Urothelium cell line (cell line): ENCODE results near the gene GPR62.

Experiments
- DNase-seq: peaks from one replicate; pipeline ENCODE4 v3.0.0; 2011; ENCODE audit warnings: low spot score, mixed read lengths
- FAIRE-seq: peaks from 2 replicates; lab custom pipeline; 2011; peaks lifted over from hg19 to GRCh38; lab: Jason Lieb, UNC

GPR62 gene

DNA sequence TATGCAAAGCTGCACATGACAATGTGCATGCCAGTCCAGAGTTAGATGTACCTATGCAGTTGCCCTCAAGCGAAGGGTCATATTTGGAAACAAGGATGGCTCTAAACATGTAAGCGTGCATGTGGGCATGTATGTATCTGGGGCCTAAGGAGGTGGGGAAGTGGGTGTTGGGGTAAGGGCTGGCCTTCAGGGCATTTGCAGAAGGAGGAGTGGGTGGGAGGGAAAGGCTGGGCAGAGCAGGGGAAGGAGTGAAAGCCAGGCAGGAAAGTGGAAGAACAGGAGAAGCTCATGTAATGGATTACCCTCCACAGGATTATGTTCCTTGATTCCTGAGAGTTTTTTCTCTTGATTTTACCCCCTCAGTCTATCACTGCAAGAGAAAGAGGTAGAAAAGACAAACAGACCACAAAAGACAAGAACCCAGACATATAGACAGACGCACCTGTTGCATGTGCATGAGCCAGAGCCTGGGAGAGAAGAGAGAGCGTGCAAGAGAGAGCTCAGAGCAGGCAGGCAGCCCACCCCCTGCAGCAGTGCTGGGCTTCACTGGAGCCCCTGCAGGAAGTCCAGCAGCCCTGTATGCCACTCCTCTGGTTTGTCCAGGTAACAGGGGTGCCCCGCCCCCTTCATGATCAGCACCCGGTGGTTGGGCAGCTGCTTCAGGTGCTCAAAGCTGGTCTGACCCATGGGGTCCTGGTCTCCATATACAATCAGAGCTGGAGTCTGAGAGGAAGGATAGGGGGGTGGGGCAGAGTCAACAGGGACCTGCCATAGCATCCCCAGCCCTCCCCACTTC, 13.9 kb downstream of the GPR62 start:
- no peak for DNase-seq
- FAIRE-seq = peak; percentile 42

GRCh38 chr3:51969841-51970240, 14.7 kb downstream of the GPR62 start:
- FAIRE-seq = no peak
- no peak for DNase-seq

GRCh38 chr3:51970606-51971300, 15.6 kb downstream of the GPR62 start:
- FAIRE-seq (no peak), DNase-seq (no peak)

DNA sequence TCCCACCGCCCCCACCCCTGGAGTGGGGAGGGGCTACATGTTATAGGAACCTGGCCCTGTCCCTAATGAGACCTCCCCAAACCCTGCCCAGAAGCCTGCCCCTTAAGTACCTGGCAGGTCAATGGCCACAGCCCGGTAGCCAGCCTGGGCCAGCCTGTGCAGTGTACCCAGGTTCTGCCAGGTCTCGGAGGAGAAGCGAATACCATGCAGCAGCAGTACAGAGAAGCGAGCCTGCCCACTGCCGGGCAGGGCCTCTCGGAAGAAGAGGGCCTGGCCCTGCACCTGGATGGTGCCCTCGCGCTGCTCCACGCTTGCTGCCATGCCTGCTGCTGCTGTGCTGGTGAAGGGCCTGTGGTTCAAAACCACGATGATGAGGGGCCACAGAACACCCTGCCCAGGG, 16.2 kb downstream of the GPR62 start:
- DNase-seq (no peak), FAIRE-seq (no peak)

GRCh38 chr3:51974277-51974962, 19.2 kb downstream of the GPR62 start:
- FAIRE-seq (no peak), DNase-seq (no peak)

GRCh38 chr3:51974963-51975851, 20.0 kb downstream of the GPR62 start, which contains the start of gene ABHD14A:
TSS of gene ABHD14A (plus strand) at chr3:51975064. CDS start at chr3:51975136, 72 bp downstream.
- FAIRE-seq (peak; percentile 42), DNase-seq (peak; percentile 88)

DNA sequence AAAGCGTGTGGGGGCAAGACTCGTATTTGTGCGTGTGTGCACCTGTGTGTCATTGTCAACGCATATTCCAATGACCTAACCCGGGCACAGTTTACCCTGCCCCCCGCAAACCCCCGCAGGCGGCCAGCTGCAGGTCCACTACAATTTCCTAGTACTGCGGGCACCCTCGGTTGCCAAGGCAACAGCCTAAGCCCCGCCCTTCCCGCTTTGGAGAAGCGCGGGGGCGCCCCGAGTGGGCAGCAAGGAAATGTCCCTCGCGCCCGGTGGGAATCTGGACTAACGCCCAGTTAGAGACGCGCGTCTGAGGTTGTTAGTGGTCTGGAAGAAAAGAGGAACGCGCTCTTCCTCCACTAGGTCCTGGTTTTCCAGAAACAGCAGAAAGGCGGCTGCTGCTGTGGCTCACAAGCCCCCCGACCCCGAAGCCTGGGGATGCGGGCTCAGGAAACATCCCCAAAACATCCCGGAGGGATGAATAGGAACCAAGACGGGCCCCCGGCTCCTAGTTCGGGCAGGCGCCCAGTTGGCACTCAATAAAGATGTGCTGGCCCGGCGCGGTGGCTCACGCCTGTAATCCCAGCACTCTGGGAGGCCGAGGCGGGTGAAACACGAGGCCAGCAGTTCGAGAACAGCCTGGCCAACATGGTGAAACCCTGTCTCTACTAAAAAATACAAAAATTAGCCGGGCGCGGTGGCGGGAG, 20.8 kb downstream of the GPR62 start:
- no peak for FAIRE-seq

GRCh38 chr3:51977446-51978142, 22.4 kb downstream of the GPR62 start:
- DNase-seq (no peak), FAIRE-seq (no peak)

More for the DNA sequence above, 20.8 kb downstream of the GPR62 start:
- DNase-seq = peak; percentile 81

DNA sequence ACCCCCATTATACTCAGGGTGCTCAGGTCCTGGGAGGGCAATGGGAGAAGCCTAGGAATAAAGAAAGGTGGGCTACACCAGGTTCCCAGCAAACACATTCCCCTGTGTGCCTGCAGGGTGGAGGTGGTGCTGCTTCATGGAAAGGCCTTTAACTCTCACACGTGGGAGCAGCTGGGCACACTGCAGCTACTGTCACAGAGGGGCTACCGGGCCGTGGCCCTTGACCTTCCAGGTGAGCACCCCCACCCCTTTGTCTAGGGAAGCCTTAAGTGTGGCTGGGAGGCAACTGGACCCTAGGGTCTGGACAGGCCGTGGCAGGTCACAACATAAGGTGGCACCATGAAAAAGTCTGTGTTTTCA, 22.9 kb downstream of the GPR62 start:
- FAIRE-seq (no peak), DNase-seq (no peak)

- FAIRE-seq = no peak
These were observed 25.1 kb downstream of the GPR62 start for GRCh38 chr3:51980253-51980652.

GRCh38 chr3:51982352-51982837, 27.2 kb downstream of the GPR62 start:
- FAIRE-seq (peak; percentile 80), DNase-seq (peak; percentile 86)

More at GRCh38 chr3:51980253-51980652, 25.1 kb downstream of the GPR62 start:
- DNase-seq = no peak

- DNase-seq = peak; percentile 92
- peak; percentile 58 for FAIRE-seq
These were observed 27.8 kb downstream of the GPR62 start, which contains the start of gene ACY1 for GRCh38 chr3:51982838-51983577. TSS of gene ACY1 (plus strand) at chr3:51983535. CDS start at chr3:51984065, 530 bp downstream.

DNA sequence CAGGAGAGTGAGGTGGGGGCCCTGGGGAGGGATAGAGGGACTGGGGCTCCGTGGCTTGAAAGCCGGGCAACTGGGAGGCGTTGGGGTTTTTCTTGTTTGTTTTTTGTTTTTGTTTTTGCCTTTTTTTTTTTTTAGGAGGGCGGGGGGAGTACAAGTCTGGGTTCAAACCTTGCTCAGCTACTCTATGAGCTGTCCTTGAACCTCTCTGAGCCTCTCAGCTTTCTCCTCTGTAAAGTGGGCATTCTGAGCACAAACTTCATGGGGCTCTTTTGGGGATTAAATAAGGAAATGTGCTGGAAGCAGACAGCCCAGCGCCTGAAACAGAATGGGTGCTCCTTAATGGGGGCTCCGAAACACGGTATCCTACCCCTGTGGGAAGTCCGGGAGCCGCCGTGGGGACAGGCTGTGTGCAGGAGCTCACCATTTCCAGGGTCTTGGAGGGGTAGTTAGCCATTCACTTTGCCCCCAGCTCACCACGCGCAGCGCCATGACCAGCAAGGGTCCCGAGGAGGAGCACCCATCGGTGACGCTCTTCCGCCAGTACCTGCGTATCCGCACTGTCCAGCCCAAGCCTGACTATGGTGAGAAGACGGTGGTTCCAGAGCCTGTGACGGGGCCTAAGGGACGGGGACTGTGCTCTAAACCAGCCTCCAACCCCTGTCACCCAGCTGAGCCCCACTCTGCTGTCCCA, 28.5 kb downstream of the GPR62 start:
- DNase-seq = no peak
- no peak for FAIRE-seq

GRCh38 chr3:51984269-51984647, 29.1 kb downstream of the GPR62 start:
- FAIRE-seq (no peak), DNase-seq (no peak)

GRCh38 chr3:51985063-51985462, 29.9 kb downstream of the GPR62 start:
- DNase-seq = no peak

GRCh38 chr3:51986010-51986947, 31.1 kb downstream of the GPR62 start:
- no peak for FAIRE-seq
- no peak for DNase-seq

More at GRCh38 chr3:51985063-51985462, 29.9 kb downstream of the GPR62 start:
- FAIRE-seq = no peak

DNA sequence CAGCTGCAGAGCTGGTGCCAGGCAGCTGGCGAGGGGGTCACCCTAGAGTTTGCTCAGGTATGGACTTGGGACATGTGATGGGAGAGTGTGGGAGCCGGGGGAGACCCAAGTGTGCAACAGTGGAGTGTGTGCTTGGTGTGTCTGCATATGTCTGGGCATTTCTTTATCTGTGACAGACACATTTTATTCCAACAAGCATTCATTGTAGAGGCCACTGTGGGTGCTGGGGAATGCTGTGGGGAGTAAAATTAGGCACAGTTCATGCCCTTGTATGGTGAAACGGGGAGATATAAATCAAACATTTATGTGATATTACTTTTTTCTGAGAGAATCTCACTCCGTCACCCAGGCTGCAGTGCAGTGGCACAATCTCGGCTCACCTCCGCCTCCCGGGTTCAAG, 32.4 kb downstream of the GPR62 start:
- no peak for FAIRE-seq
- DNase-seq = no peak
